Suprapubic skin (tissue), 4 donors: ENCODE measurements around the gene GDPD2.

ENCODE experiments used
- CTCF ChIP-seq, 2 donors: fragments of 200-600 bp in 1 of 2; fragments of 450-650 bp in 1 of 2; sonication (generic) in 1 of 2; IDR thresholded peaks; one replicate each; pipeline ENCODE4 v1.5.1; 2016 to 2019; ENCODE audit warnings: antibody characterized with exemption in 2 of 2, mild to moderate bottlenecking in 1 of 2, moderate library complexity in 1 of 2
- POLR2A ChIP-seq, 2 donors: fragments of 450-650 bp; IDR thresholded peaks; one replicate each; pipeline ENCODE4 v1.6.1; 2017; ENCODE audit warnings: antibody characterized with exemption in 2 of 2, mild to moderate bottlenecking in 2 of 2, moderate library complexity in 2 of 2
- POLR2AphosphoS5 ChIP-seq, 3 donors: sonication (generic); formaldehyde crosslinking; IDR thresholded peaks; one replicate each; pipeline ENCODE4 v1.6.1; 2017; ENCODE audit warnings: antibody characterized with exemption in 3 of 3

- TF ChIP-seq CTCF (IDR thresholded peaks at IDR 0.05) (no peak), POLR2A (IDR thresholded peaks at IDR 0.05) (no peak), POLR2AphosphoS5 (IDR thresholded peaks at IDR 0.05) (no peak)
Measured at GRCh38 chrX:70478526-70479245, 55.6 kb downstream of the GDPD2 start.
